Upper lobe of left lung (tissue), 6 donors: ENCODE data around the gene GRK2. TPM values are rescaled to one million over a fixed set of nuclear protein-coding genes. Genes with fewer than 3 reads are reported as not detected.
A peak's percentile ranks its signal among the peaks of the same experiment; 100 is the strongest.

ENCODE experiments used
- ATAC-seq, 2 donors: fragments of 200-7000 bp; cut with Tn5 transposase; one replicate each; pipeline ENCODE4 v1.9.1; 2022; ENCODE audit warnings: mild to moderate bottlenecking in 2 of 2, moderate library complexity in 2 of 2; ENCODE audit not compliant: low FRiP score in 2 of 2
- DNase-seq, 2 donors: peaks; one replicate each; pipeline ENCODE4 v3.0.0-alpha.2; 2019 to 2020
- H3K27ac ChIP-seq, 4 donors: fragments of 200-600 bp; sonication (generic); one replicate each; pipeline ENCODE4 v1.5.1; 2016 to 2019
- H3K27me3 ChIP-seq, 4 donors: fragments of 200-600 bp; sonication (generic); one replicate each; pipeline ENCODE4 v1.5.1; 2017 to 2019
- H3K36me3 ChIP-seq, 4 donors: fragments of 200-600 bp; sonication (generic); one replicate each; pipeline ENCODE4 v1.5.1; 2016 to 2019
- H3K4me1 ChIP-seq, 4 donors: fragments of 200-600 bp; sonication (generic); one replicate each; pipeline ENCODE4 v1.5.1; 2018 to 2019
- H3K4me3 ChIP-seq, 4 donors: fragments of 200-600 bp; sonication (generic); one replicate each; pipeline ENCODE4 v1.5.1; 2017 to 2019; ENCODE audit warnings: mild to moderate bottlenecking in 2 of 4, moderate library complexity in 1 of 4
- H3K9me3 ChIP-seq, 4 donors: fragments of 200-600 bp; sonication (generic); one replicate each; pipeline ENCODE4 v1.5.1; 2018 to 2019
- CTCF ChIP-seq, 6 experiments: fragments of 450-650 bp in 4 of 6; fragments of 200-600 bp in 2 of 6; sonication (generic) in 2 of 6; IDR thresholded peaks; one replicate each; pipeline ENCODE4 v1.5.1; 2016 to 2019; ENCODE audit warnings: antibody characterized with exemption in 6 of 6
- EP300 ChIP-seq, 4 donors: sonication (generic); formaldehyde crosslinking; IDR thresholded peaks; one replicate each; pipeline ENCODE4 v1.5.1; 2017; ENCODE audit warnings: antibody characterized with exemption in 4 of 4, control low read depth in 2 of 4
- POLR2A ChIP-seq, 4 donors: fragments of 450-650 bp; IDR thresholded peaks; one replicate each; pipeline ENCODE4 v1.5.1; 2016 to 2017; ENCODE audit warnings: antibody characterized with exemption in 4 of 4, mild to moderate bottlenecking in 2 of 4
- POLR2AphosphoS5 ChIP-seq, 2 donors: sonication (generic); formaldehyde crosslinking; IDR thresholded peaks; one replicate each; pipeline ENCODE4 v1.5.1; 2017; ENCODE audit warnings: antibody characterized with exemption in 2 of 2
- WGBS, 2 donors: methylation state at CpG; one replicate each; pipeline ENCODE4 v1.1.5; 2017 to 2018; 5-methylcytosine and 5-hydroxymethylcytosine counted together
- total RNA-seq, 6 donors: library from RNA; depleted of rRNA in 4 of 6; stranded (reverse); fragments of >200 nt in 4 of 6; gene quantifications; one replicate each; pipeline versions ENCODE4 v1.1.0 to v1.2.1, GENCODE V29; 2016 to 2021
- donor health status: DM: no; HTN: no; CAD: no; lungs with moderate emphysema.
- donor health status: DM: no; HTN: yes; CAD: no; lungs with severe emphysema.

GRK2 gene
- total RNA-seq, 6 donors from 2014 or later = 76.9 to 232 (median 117) TPM

GRCh38 chr11:67250059-67251043 is 15.9 kb upstream of the GRK2 start:
- DNase-seq = peak in 1 of 2 donors; percentile 57
- WGBS, 2 donors = 95 to 96% methylated on average over 37 of the region's 37 CpGs
- no peak overlapping the region for H3K27ac ChIP-seq

GRCh38 chr11:67251841-67252240 is 14.4 kb upstream of the GRK2 start:
- H3K36me3 ChIP-seq = peaks cover 61 to 99% (median 90%) of the 10 kb centered on the region in 4 donors
- WGBS, 2 donors = 93 to 94% methylated on average over 1 of the region's 1 CpG
- peaks cover 6 to 26% (median 13%) of the 10 kb centered on the region in 4 donors for H3K4me1 ChIP-seq
- no peak overlapping the region for H3K27ac ChIP-seq
- TF ChIP-seq POLR2AphosphoS5 (IDR thresholded peaks at IDR 0.05) (no peak), POLR2A (IDR thresholded peaks at IDR 0.05) (no peak), CTCF (IDR thresholded peaks at IDR 0.05) (no peak), EP300 (IDR thresholded peaks at IDR 0.05) (no peak)
- DNase-seq (no peak), ATAC-seq (no peak)
- no peak overlapping the region for H3K4me3 ChIP-seq
- H3K27me3 ChIP-seq = no peaks in the 10 kb centered on the region
- H3K9me3 ChIP-seq = no peaks in the 10 kb centered on the region

More at GRCh38 chr11:67250059-67251043, 15.9 kb upstream of the GRK2 start:
- H3K4me3 ChIP-seq = no peak overlapping the region
- no peaks in the 10 kb centered on the region for H3K9me3 ChIP-seq
- TF ChIP-seq POLR2A (IDR thresholded peaks at IDR 0.05) (no peak), EP300 (IDR thresholded peaks at IDR 0.05) (no peak), CTCF (IDR thresholded peaks at IDR 0.05) (no peak), POLR2AphosphoS5 (IDR thresholded peaks at IDR 0.05) (no peak)
- H3K27me3 ChIP-seq = no peaks in the 10 kb centered on the region
- H3K36me3 ChIP-seq = peaks cover 69 to 99% (median 89%) of the 10 kb centered on the region in 4 donors
- peaks cover 6 to 26% (median 13%) of the 10 kb centered on the region in 4 donors for H3K4me1 ChIP-seq
- no peak for ATAC-seq

- 71 to 77% methylated on average over 3 to 4 of the region's 4 CpGs for WGBS, 2 donors
- DNase-seq (no peak), ATAC-seq (peak; percentile 66 to 71)
Observed at GRCh38 chr11:67252831-67253239, 13.4 kb upstream of the GRK2 start.

GRCh38 chr11:67253872-67254624 is 12.2 kb upstream of the GRK2 start:
- no peak for ATAC-seq
- H3K36me3 ChIP-seq = peaks cover 53 to 83% (median 72%) of the 10 kb centered on the region in 4 donors

More at GRCh38 chr11:67252831-67253239, 13.4 kb upstream of the GRK2 start:
- Histone ChIP-seq H3K36me3 (peaks cover 58 to 96% (median 84%) of the 10 kb centered on the region in 4 donors), H3K9me3 (no peaks in the 10 kb centered on the region), H3K4me3 (no peak overlapping the region), H3K27me3 (no peaks in the 10 kb centered on the region), H3K27ac (peak overlapping the region in 1 of 4 donors; percentile 49), H3K4me1 (peaks cover 4 to 22% (median 12%) of the 10 kb centered on the region in 4 donors)
- TF ChIP-seq CTCF (IDR thresholded peaks at IDR 0.05) (peak in 4 of 6 experiments; percentile 12 to 41 (median 22)), EP300 (IDR thresholded peaks at IDR 0.05) (no peak)

More at GRCh38 chr11:67253872-67254624, 12.2 kb upstream of the GRK2 start:
- no peak for TF ChIP-seq POLR2AphosphoS5 (IDR thresholded peaks at IDR 0.05)
- no peak for TF ChIP-seq POLR2A (IDR thresholded peaks at IDR 0.05)
- no peak for TF ChIP-seq EP300 (IDR thresholded peaks at IDR 0.05)
- no peak for TF ChIP-seq CTCF (IDR thresholded peaks at IDR 0.05)
- no peaks in the 10 kb centered on the region for H3K9me3 ChIP-seq
- H3K4me3 ChIP-seq = no peak overlapping the region
- H3K27me3 ChIP-seq = no peaks in the 10 kb centered on the region
- no peak for DNase-seq
- H3K27ac ChIP-seq = no peak overlapping the region
- WGBS, 2 donors = 94 to 99% methylated on average over 13 to 14 of the region's 14 CpGs
- H3K4me1 ChIP-seq = peaks cover 0 to 10% (median 4%) of the 10 kb centered on the region in 4 donors
